Measurements from ENCODE around the gene MDFIC2.

Gene MDFIC2

DNA sequence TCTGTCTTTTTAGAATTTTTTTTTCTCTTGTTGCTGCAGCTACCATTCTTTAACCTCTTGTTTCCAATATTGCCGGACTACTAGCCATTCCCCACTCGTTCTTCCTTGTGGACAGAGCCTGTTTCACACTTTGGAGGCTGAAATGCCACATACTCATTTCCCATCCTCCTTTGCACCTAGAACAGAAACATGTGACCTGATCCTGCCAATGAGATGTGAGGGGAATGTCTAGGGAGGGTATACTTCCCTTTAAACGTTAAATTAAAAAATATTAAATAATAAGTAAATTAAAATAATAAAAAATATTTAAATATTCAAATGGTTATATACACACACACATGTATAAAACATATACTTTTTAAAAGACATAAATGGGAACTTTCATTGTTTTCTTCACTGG, 20.6 kb upstream of the MDFIC2 start:
- TF ChIP-seq, protein P1, sequence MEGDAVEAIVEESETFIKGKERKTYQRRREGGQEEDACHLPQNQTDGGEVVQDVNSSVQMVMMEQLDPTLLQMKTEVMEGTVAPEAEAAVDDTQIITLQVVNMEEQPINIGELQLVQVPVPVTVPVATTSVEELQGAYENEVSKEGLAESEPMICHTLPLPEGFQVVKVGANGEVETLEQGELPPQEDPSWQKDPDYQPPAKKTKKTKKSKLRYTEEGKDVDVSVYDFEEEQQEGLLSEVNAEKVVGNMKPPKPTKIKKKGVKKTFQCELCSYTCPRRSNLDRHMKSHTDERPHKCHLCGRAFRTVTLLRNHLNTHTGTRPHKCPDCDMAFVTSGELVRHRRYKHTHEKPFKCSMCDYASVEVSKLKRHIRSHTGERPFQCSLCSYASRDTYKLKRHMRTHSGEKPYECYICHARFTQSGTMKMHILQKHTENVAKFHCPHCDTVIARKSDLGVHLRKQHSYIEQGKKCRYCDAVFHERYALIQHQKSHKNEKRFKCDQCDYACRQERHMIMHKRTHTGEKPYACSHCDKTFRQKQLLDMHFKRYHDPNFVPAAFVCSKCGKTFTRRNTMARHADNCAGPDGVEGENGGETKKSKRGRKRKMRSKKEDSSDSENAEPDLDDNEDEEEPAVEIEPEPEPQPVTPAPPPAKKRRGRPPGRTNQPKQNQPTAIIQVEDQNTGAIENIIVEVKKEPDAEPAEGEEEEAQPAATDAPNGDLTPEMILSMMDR (IDR thresholded peaks at IDR 0.05; ENCODE audit: low read length, missing control alignments): no peak
- DNase-seq (ENCODE audit: low read depth): no peak
- H3K4me3 ChIP-seq (replicated peaks; ENCODE audit: low read depth, low read length): no peak overlapping the region

DNA sequence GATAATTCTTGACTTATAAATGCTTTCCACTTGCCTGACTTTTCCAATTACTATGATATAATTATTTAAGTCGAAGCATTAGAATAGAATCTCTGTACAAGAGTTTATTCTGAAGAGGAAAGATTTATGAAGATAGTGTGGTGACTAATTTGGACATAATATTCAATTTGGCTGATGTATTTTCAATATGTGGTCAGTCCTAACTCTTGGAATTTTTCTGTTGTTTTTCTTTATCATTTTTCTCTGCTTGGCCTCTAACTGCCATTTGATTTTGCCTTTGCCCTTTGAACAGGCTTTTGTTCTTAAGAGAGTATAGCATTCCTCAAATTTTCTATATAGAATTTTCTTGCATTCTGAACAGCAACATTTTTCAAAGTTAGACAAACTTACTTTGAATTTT, 2.6 kb upstream of the MDFIC2 start:
- TF ChIP-seq, protein P1 (IDR thresholded peaks at IDR 0.05; ENCODE audit: low read length, missing control alignments): no peak

DNA sequence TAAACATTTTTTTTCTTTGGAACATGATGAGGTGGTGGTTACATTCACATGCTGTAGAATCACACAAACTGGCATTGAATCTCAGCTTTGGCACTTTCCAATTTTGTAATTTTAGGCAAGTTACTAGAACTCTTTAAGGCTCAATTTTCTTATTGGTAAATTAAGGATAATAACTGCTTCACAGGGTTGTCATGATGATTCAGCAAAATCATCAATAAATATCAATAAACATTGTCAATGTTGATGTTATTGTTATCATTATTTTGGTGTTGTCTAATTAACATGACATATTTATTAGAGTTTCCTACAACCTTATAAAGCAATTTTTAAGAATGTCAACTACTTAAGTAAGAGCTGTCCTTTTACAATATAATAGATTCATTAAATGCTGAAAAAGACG, 1.6 kb downstream of the MDFIC2 start:
- DNase-seq (ENCODE audit: low read depth): no peak
- TF ChIP-seq, protein P1 (IDR thresholded peaks at IDR 0.05; ENCODE audit: low read length, missing control alignments): no peak
- no peak overlapping the region for H3K4me3 ChIP-seq (replicated peaks; ENCODE audit: low read depth, low read length)

More for the DNA sequence above, 2.6 kb upstream of the MDFIC2 start:
- peak; percentile 3 for DNase-seq (ENCODE audit: low read depth)
- H3K4me3 ChIP-seq (replicated peaks; ENCODE audit: low read depth, low read length): no peak overlapping the region

DNA sequence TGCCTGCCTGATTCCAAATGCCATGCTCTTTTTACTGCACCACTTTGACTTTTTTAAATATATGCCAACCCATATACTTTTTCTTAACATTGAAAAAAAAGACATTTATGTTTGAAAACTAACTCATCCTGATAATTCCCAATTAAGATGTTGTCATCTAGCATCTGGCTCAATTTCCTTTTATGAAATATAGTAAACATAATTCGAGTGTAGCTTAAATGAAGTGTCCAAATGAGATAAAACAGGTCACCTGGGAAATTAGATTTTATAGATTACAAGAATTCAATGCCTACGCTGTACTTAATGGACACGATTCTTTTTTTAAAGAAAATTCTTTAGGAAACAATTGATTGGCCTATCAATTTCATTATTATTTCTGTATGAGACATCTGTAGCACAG, 2.8 kb downstream of the MDFIC2 start:
- H3K4me3 ChIP-seq (replicated peaks; ENCODE audit: low read depth, low read length): no peak overlapping the region
- DNase-seq (ENCODE audit: low read depth): no peak
- TF ChIP-seq, protein P1 (IDR thresholded peaks at IDR 0.05; ENCODE audit: low read length, missing control alignments): no peak

DNA sequence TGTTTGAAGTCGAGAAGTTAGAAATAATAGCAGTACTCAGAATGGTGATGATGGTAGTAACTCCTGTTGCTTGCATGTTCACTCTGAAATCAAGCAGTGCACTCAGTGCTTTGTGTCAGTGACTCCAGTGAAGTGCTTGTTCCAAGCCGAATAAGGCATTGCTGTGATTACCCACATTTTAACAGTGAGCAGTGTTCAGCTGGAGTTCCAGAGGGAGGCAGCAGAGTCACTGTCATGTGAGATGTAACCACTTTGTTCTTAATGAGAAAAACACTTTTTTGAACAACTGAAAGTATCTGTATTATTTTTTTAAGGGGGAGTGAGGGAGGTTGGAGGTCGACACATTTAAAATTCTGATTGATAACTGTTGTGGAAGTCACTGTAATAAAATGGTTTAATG, 3.7 kb downstream of the MDFIC2 start:
- TF ChIP-seq, protein P1 (IDR thresholded peaks at IDR 0.05; ENCODE audit: low read length, missing control alignments): no peak
- no peak overlapping the region for H3K4me3 ChIP-seq (replicated peaks; ENCODE audit: low read depth, low read length)
- peak; percentile 3 for DNase-seq (ENCODE audit: low read depth)

DNA sequence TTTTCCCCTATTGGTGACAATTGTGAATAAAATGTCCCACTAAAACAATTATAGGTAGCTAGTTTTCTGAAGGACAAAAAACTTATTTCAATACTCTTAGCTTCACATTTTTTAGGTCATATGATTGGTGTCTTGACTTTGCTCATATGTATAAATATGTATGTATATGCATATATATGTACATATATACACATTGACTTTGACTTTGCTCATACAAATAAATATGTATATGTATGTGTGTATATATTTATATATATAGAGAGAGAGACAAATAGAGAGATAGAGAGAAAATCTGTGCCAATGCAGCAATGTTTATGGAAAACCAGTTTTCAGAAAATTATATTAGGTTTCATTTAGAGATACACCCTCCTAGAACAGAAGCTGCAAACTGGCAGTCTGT, 5.7 kb downstream of the MDFIC2 start:
- no peak overlapping the region for H3K4me3 ChIP-seq (replicated peaks; ENCODE audit: low read depth, low read length)
- TF ChIP-seq, protein P1 (IDR thresholded peaks at IDR 0.05; ENCODE audit: low read length, missing control alignments): no peak
- DNase-seq (ENCODE audit: low read depth): no peak

DNA sequence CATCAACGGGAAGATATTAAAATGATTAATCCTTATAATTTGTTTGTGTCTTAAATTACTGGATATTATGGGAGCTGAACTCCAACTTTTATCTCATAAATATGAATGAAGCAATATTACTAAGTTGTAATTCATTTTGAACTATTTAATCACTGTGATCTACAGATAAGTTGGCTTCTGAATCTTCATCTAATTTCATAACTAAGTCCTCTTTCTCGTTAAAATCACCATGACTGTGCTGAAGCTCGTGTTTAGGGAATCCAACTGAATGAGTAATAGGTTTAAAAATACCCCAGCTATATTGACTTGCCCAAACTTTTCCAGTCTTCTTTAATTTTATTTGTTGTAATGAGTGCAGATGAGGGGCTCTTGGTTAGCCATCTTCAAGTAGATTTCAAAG, 14.1 kb downstream of the MDFIC2 start:
- TF ChIP-seq, protein P1 (IDR thresholded peaks at IDR 0.05; ENCODE audit: low read length, missing control alignments): no peak
- DNase-seq (ENCODE audit: low read depth): peak; percentile 6
- H3K4me3 ChIP-seq (replicated peaks; ENCODE audit: low read depth, low read length): no peak overlapping the region

Data from fibroblast of pulmonary artery (primary cell).